Memory B cell (primary cell): ENCODE measurements around the gene ABT1.

ENCODE experiments used
- ATAC-seq: fragments of 150-1000 bp; cut with Tn5 transposase; 2 replicates; pipeline ENCODE4 v1.10.0; 2021; ENCODE audit warnings: low read depth, mild to moderate bottlenecking, moderate library complexity
- DNase-seq, 2 donors: peaks; one replicate each; pipeline ENCODE4 v3.0.0; 2022; ENCODE audit warnings: low spot score in 2 of 2
- H3K27ac Mint-ChIP-seq: one replicate; pipeline ENCODE4 v1.8.0; 2022; ENCODE audit warnings: mild to moderate bottlenecking, moderate library complexity, mixed read lengths
- H3K27me3 Mint-ChIP-seq: one replicate; pipeline ENCODE4 v1.8.0; 2022; ENCODE audit warnings: mixed read lengths
- H3K36me3 Mint-ChIP-seq: one replicate; pipeline ENCODE4 v1.8.0; 2022; ENCODE audit warnings: mild to moderate bottlenecking, mixed read lengths
- H3K4me1 Mint-ChIP-seq: one replicate; pipeline ENCODE4 v1.8.0; 2022; ENCODE audit warnings: mixed read lengths
- H3K4me3 Mint-ChIP-seq: one replicate; pipeline ENCODE4 v1.8.0; 2022; ENCODE audit warnings: mild to moderate bottlenecking, moderate library complexity, mixed read lengths
- H3K9me3 Mint-ChIP-seq: one replicate; pipeline ENCODE4 v1.8.0; 2022; ENCODE audit warnings: mixed read lengths

The ABT1 gene

DNA sequence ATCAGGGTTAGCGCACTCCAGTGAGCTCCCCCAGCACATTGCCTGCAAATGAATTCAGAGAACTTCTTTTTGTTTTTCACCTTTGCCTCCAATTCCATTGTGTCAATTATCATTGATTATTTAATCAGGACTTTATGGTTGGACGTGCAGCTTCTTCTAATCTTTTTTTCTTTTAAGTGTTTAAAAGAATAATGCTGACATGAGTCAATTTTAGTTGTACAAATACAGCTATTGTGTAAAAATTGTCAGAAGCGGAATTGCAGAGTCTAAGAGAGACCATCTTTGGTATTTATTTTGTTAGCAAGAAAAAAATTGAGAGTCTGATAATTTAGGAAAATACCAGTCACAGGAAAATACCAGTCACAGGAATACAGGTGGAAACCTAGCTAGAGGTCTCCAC, 5.5 kb downstream of the ABT1 start:
- no peaks in the 10 kb centered on the region for H3K27me3 Mint-ChIP-seq
- DNase-seq, result no peak
- H3K36me3 Mint-ChIP-seq, result peaks cover 8% of the 10 kb centered on the region
- H3K4me1 Mint-ChIP-seq, result peaks cover 15% of the 10 kb centered on the region
- H3K4me3 Mint-ChIP-seq, result no peak overlapping the region
- no peaks in the 10 kb centered on the region for H3K9me3 Mint-ChIP-seq
- no peak for ATAC-seq
- no peak overlapping the region for H3K27ac Mint-ChIP-seq

DNA sequence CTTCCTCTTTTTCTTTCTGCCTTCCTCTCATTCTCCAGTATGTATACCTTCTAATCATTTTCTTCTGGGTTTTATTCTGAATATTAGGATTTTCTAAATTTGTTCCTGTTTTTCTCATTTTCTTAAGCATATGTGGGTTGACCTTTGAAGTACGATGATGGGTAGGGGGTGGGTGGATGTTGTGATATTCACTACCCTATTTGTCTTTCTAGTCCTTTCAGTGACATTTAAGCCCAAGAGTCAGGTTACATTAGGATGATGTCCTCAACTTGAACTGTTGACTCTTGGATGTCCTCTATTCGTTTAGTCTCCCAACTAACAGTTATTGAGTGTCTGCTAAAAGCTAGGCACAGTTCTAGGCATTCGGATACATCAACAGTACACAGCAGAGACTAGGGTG, 7.3 kb downstream of the ABT1 start:
- Mint-ChIP-seq H3K36me3 (peaks cover 5% of the 10 kb centered on the region), H3K4me3 (no peak overlapping the region), H3K27me3 (no peaks in the 10 kb centered on the region), H3K4me1 (peaks cover 4% of the 10 kb centered on the region), H3K9me3 (no peaks in the 10 kb centered on the region), H3K27ac (no peak overlapping the region)
- DNase-seq (no peak), ATAC-seq (no peak)

DNA sequence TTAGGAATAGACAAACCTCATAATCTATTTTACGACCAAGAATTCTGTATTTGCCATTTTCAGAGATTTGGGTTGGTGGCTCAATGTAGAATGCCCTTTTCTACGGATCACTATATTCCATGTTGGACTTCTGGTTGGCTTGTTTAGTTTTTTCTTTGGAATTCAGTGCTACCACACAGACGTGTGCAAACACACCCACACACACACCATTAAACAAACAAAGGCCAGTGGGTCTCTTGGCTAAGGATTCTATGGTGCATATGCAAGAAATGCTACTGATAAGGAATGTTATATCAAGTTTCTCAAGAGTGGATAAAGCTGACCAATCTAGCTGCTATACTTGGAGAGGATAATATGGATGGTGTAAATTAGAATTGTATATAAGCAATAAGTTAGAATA, 8.0 kb downstream of the ABT1 start:
- Mint-ChIP-seq H3K36me3 (peaks cover 1% of the 10 kb centered on the region), H3K9me3 (no peaks in the 10 kb centered on the region), H3K27ac (no peak overlapping the region), H3K4me1 (no peaks in the 10 kb centered on the region), H3K4me3 (no peak overlapping the region), H3K27me3 (no peaks in the 10 kb centered on the region)
- ATAC-seq, result no peak
- no peak for DNase-seq

DNA sequence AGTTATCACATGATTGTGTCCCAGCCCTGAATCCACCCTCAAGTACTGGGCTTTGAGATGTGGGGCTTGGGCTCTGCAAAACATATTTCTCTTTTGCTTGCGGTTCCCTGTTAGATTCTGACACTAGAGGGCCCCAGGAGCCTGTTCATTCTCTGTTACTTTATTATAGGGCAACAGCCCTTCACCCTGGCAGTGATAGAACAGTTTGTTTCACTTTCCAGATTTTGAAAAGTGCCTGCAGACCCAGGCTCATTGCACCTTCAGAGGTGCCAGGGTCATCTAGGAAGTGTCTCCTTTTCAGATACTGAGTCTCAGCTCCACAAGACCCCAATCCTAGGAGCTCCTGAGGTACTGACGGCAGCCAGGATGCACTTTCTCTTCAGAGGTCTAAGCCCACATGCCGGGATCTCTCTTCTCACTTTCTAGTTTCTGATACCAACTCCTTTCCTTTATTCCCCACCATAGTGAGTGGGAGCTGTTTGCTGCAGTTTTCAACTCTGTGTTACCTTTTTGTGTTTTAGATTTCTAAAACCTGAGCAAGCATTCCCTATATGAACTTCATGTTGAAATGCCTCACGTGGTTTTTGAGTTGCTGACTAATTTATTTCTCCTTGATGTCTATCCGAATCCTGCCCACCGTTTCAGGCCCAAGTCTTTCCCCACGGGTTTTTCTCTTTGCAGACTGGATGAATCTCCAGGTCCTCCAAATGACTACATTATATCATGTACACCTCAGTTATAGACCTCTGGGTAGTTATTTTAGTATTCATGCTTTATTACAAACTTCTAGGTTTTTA, 10.9 kb downstream of the ABT1 start:
- no peaks in the 10 kb centered on the region for H3K36me3 Mint-ChIP-seq
- peaks cover 3% of the 10 kb centered on the region for H3K27me3 Mint-ChIP-seq
- H3K4me1 Mint-ChIP-seq, result no peaks in the 10 kb centered on the region
- DNase-seq (peak in 1 of 2 donors; percentile 54), ATAC-seq (peak; percentile 91)
- no peak overlapping the region for H3K27ac Mint-ChIP-seq
- H3K4me3 Mint-ChIP-seq, result peak overlapping the region; percentile 50
- H3K9me3 Mint-ChIP-seq, result no peaks in the 10 kb centered on the region

DNA sequence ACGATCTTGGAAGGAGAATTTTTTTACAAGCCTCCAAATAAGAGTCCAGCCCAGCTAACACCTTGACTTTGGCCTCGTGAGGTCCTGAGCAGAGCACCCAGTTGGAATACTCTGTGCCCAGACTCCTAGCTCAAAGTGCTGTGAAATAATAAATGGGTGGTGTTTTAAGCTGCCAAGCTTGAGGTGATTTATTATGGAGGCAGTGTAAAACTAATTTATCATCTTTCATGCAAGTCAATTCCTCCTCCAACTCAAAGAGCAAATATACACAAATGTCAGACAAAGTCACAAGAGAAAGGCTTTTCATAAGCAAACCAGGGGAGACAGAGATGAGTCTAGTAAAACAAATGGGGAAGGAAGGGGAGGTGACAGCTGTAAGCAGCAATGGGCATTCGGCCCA, 12.7 kb downstream of the ABT1 start:
- ATAC-seq (no peak), DNase-seq (no peak)
- no peak overlapping the region for H3K27ac Mint-ChIP-seq
- H3K4me3 Mint-ChIP-seq, result no peak overlapping the region
- H3K9me3 Mint-ChIP-seq, result no peaks in the 10 kb centered on the region
- H3K4me1 Mint-ChIP-seq, result peaks cover 4% of the 10 kb centered on the region
- H3K36me3 Mint-ChIP-seq, result no peaks in the 10 kb centered on the region
- peaks cover 11% of the 10 kb centered on the region for H3K27me3 Mint-ChIP-seq

DNA sequence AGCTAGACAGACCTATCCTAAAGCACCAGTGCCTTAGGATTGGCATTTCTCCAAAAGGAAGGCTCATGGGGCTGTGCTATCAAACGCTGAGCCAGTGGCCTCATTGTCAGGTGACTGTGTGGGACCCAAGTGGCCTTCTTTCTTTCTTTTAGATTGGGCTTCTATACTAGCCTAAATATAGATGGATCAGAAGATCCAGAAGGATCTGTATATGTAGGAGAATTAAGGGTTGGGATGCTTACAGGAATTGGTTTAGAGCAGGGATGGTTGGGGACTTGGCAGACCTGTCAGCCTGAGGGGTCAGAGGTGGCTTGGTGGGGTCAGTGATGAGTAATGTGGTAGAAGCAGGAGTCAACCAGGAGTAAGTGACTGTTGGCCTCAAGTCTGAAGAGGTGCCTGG, 14.8 kb downstream of the ABT1 start:
- peaks cover 3% of the 10 kb centered on the region for H3K9me3 Mint-ChIP-seq
- ATAC-seq, result no peak
- peaks cover 19% of the 10 kb centered on the region for H3K27me3 Mint-ChIP-seq
- no peak for DNase-seq
- peaks cover 4% of the 10 kb centered on the region for H3K4me1 Mint-ChIP-seq
- no peak overlapping the region for H3K27ac Mint-ChIP-seq
- peaks cover 3% of the 10 kb centered on the region for H3K36me3 Mint-ChIP-seq
- H3K4me3 Mint-ChIP-seq, result no peak overlapping the region

DNA sequence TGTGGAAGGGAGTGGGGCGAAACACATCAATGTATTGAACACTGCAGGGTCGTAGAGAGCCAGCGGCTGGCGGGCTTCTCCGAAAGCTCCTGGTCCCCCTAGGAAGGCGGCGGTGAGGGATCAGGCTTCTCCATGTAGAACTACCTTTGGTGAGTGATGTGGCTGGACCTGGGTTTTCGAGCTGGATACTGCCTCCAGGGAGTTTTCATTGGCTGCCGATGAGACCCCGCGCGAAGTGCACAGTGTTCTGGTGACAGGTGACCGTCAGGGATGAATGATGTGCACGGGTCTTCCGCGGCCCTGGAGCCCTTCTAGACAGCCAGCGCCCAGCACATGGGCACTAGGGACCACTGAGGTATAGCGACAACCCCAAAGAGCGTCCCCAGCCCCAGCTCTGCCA, 16.4 kb downstream of the ABT1 start:
- Mint-ChIP-seq H3K4me1 (peaks cover 4% of the 10 kb centered on the region), H3K4me3 (peak overlapping the region; percentile 21), H3K9me3 (peaks cover 3% of the 10 kb centered on the region), H3K27ac (no peak overlapping the region), H3K27me3 (peaks cover 20% of the 10 kb centered on the region), H3K36me3 (peaks cover 3% of the 10 kb centered on the region)
- ATAC-seq, result no peak
- no peak for DNase-seq

DNA sequence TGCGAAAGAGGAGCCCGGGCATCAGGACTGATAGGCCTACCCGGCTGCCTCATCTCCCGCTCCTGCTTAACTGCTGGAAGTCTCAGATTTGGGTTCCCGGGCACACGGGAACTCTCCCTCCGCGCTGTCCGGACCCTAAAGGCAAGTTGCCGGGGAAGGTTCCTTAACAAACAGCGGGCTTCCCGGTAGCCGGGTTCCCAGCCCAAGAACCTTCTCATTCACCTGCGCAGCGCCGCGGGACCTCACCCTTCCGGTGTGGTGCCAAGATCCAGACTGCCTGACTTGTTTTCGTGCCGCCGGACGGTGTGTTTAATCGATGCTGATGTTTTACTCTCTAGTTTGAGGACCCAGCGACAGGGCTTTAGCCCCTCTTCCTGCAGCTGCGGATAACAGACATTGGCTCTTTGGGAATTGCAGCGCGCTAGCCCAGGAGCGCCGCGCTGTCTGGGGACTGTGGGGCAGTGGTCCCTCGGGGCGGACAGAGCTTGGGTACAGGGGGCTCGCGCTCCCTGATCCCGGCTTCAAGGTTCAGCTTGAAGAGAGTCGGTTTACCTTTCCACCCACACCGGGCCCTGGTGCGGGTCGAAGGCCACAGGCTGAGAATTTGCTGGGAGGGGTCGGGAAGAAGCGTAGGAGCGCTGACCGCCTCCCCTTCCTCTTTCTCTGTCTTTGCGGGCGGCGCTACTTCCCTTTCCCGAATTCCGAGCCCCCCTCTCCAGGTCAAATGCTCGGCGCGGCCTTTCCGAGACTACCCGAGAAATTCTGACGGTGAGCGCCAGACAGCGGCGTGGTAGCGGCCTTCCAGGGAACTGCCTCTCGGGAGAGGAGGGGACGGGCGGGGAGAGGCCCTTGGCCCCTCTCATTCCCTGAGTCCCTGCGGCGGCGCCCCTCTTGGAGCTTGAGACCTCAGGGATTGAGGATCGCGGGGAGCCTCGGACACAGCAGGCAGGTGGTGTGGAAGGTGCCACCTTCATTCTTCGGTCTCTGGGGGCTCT, 17.2 kb downstream of the ABT1 start:
- no peak for DNase-seq
- peaks cover 20% of the 10 kb centered on the region for H3K27me3 Mint-ChIP-seq

DNA sequence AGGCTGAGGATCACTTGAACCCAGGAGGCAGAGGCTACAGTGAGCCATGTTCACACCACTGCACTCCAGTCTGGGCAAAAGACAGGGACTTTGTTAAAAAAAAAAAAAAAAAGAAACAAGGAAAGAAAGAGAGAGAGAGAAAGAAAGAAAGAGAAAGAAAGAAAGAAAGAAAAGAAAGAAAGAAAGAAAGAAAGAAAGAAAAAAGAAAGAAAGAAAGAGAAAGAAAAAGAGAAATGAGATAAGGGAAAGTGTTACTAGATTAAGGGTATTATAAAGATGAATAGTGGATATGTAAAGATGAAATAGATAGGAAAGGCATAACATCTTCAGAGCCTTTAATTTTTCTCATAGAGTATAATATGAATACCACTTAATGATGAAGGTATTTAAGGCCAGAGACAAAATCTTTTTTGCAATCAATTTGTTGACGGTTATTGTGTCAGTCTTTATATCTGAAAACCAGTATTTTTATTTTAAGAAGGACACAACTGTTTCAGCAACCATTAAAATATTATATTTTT, 26.6 kb downstream of the ABT1 start:
- Mint-ChIP-seq H3K4me3 (no peak overlapping the region), H3K27me3 (no peaks in the 10 kb centered on the region), H3K4me1 (no peaks in the 10 kb centered on the region), H3K27ac (no peak overlapping the region), H3K9me3 (peaks cover 7% of the 10 kb centered on the region), H3K36me3 (peaks cover 5% of the 10 kb centered on the region)
- DNase-seq, result no peak
- no peak for ATAC-seq

More for the DNA sequence above, 17.2 kb downstream of the ABT1 start:
- peak overlapping the region; percentile 47 for H3K4me3 Mint-ChIP-seq
- H3K4me1 Mint-ChIP-seq, result peaks cover 4% of the 10 kb centered on the region
- no peak for ATAC-seq
- H3K9me3 Mint-ChIP-seq, result peaks cover 3% of the 10 kb centered on the region
- peaks cover 3% of the 10 kb centered on the region for H3K36me3 Mint-ChIP-seq
- no peak overlapping the region for H3K27ac Mint-ChIP-seq

DNA sequence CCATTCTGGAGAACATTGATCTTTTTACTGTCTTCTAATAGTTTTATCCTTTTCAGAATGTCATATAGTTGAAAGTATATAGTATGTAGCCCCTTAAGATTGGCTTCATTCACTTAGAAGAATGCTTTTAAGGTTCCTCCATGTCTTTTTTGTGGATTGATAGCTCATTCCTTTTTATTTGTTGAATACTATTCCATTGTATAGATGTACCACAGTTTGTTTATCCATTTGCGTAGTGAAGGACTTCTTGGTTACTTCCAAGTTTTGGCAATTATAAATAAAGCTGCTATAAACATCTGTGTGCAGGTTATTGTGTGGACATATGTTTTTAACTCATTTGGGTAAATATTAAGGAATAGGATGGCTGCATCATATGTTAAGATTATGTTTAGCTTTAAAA, 27.8 kb downstream of the ABT1 start:
- Mint-ChIP-seq H3K36me3 (peaks cover 7% of the 10 kb centered on the region), H3K27ac (no peak overlapping the region)

DNA sequence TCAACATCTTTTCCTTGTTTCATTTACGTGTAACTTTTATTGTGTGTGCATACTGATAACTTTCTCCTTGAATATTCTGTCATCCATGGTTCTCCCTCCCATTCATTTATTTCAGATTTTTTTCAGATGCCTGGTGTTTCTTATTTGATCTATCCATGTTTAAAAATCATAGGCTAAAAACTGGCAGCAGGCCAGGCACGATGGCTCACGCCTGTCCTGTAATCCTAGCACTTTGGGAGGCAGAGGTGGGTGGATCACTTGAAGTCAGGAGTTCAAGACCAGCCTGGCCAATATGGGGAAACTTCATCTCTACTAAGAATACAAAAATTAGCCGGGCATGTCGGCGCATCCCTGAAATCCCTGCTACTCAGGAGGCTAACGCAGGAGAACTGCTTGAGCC, 31.1 kb downstream of the ABT1 start:
- Mint-ChIP-seq H3K9me3 (peaks cover 4% of the 10 kb centered on the region), H3K4me1 (no peaks in the 10 kb centered on the region), H3K36me3 (peaks cover 9% of the 10 kb centered on the region), H3K27me3 (no peaks in the 10 kb centered on the region), H3K27ac (no peak overlapping the region), H3K4me3 (no peak overlapping the region)
- ATAC-seq, result no peak
- no peak for DNase-seq

More for the DNA sequence above, 27.8 kb downstream of the ABT1 start:
- Mint-ChIP-seq H3K27me3 (no peaks in the 10 kb centered on the region), H3K4me1 (no peaks in the 10 kb centered on the region), H3K4me3 (no peak overlapping the region), H3K9me3 (peaks cover 7% of the 10 kb centered on the region)
- DNase-seq, result no peak
- no peak for ATAC-seq

DNA sequence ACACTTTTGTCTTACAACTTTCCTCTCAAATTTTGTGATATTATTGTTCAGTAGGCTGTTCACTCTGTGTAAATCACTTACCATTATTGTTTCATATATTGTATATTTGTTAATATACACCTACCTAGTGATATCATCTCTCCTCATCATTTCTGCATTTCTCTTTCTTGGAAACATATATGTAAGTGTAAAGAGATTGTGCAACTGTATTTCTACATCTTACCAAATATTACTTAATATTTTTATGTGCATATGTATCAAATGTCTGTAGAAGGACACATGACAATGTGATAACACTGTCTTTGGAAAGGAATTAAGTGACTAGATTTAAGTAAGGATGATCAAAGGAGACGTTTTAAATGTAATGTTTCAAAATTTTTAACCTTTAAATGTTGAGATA, 32.6 kb downstream of the ABT1 start:
- Mint-ChIP-seq H3K27me3 (no peaks in the 10 kb centered on the region), H3K36me3 (peaks cover 17% of the 10 kb centered on the region), H3K4me3 (no peak overlapping the region), H3K4me1 (no peaks in the 10 kb centered on the region), H3K9me3 (peaks cover 3% of the 10 kb centered on the region), H3K27ac (no peak overlapping the region)
- DNase-seq, result no peak
- no peak for ATAC-seq

DNA sequence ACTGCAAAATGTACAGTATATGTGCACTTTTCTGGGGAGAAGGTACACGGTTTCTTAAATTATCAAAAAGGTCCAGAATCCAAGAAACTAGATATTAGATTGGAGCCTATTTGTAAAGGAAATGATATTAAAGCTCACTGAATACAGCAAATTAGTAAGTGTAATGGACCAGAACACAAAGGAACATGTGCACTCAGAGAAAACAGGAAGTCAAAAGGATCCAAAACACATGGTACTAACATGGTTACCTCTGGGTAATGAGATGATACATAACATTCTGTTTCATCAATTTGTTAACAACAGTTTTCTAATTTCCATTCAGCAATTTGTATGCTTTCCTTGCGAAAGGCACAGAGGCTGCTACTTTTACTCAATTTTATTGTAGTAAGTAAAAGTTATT, 44.1 kb downstream of the ABT1 start:
- ATAC-seq, result peak; percentile 49
- Mint-ChIP-seq H3K9me3 (peaks cover 32% of the 10 kb centered on the region), H3K4me3 (no peak overlapping the region), H3K27ac (no peak overlapping the region), H3K4me1 (peaks cover 15% of the 10 kb centered on the region), H3K36me3 (peaks cover 61% of the 10 kb centered on the region), H3K27me3 (no peaks in the 10 kb centered on the region)
- no peak for DNase-seq

DNA sequence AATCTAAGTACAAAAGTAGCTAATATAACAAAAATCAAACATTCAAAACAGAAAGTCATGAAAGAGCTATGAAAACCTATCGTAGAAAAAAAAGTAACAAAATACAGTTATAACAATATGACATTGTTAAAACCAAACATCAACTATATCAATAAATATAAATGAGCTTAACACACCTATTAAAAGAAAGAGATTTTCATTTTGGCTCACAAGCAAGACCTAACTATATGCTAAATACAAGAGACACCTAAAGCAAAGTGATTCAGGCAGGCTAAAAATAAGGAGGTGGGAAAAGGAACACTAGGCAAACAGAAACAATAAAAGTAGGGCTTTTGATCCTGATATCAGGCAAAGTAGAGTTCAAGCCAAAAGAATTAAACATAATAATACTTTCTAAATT, 49.3 kb downstream of the ABT1 start:
- no peak overlapping the region for H3K27ac Mint-ChIP-seq

More for the DNA sequence above, 49.3 kb downstream of the ABT1 start:
- no peaks in the 10 kb centered on the region for H3K27me3 Mint-ChIP-seq
- ATAC-seq, result no peak
- DNase-seq, result no peak
- H3K4me1 Mint-ChIP-seq, result peaks cover 13% of the 10 kb centered on the region
- H3K9me3 Mint-ChIP-seq, result peaks cover 23% of the 10 kb centered on the region
- peaks cover 59% of the 10 kb centered on the region for H3K36me3 Mint-ChIP-seq
- no peak overlapping the region for H3K4me3 Mint-ChIP-seq
